Ishikawa (cell line): ENCODE measurements around the gene STK32A.

Source experiments
- CEBPB ChIP-seq: IDR thresholded peaks from 2 replicates; pipeline ENCODE4 v1.6.1; 2012
- CREB1 ChIP-seq: IDR thresholded peaks from 2 replicates; pipeline ENCODE4 v1.6.1; 2012; ENCODE audit warnings: low read depth
- EGR1 ChIP-seq: IDR thresholded peaks from 2 replicates; pipeline ENCODE4 v1.6.1; 2012
- EP300 ChIP-seq: IDR thresholded peaks from 2 replicates; pipeline ENCODE4 v1.6.1; 2012; ENCODE audit warnings: borderline replicate concordance
- FOXM1 ChIP-seq: IDR thresholded peaks from 2 replicates; pipeline ENCODE4 v1.6.1; 2012; ENCODE audit warnings: low read depth, borderline replicate concordance
- MAX ChIP-seq: IDR thresholded peaks from 2 replicates; pipeline ENCODE4 v1.6.1; 2012
- NFIC ChIP-seq: IDR thresholded peaks from 2 replicates; pipeline ENCODE4 v1.6.1; 2012
- RAD21 ChIP-seq: IDR thresholded peaks from 2 replicates; pipeline ENCODE4 v1.6.1; 2012; ENCODE audit warnings: low read depth
- TAF1 ChIP-seq: IDR thresholded peaks from 2 replicates; pipeline ENCODE4 v1.6.1; 2012; ENCODE audit warnings: low read depth, mild to moderate bottlenecking
- TCF12 ChIP-seq: IDR thresholded peaks from 2 replicates; pipeline ENCODE4 v1.6.1; 2012; ENCODE audit warnings: low read depth
- TEAD4 ChIP-seq: IDR thresholded peaks from 2 replicates; pipeline ENCODE4 v1.6.1; 2012
- YY1 ChIP-seq: IDR thresholded peaks from 2 replicates; pipeline ENCODE4 v1.6.1; 2012; ENCODE audit warnings: low read depth
- ZBTB7A ChIP-seq: IDR thresholded peaks from 2 replicates; pipeline ENCODE4 v1.6.1; 2012; ENCODE audit warnings: low read depth
- TF ChIP-seq, protein P1 (sequence below): IDR thresholded peaks from 2 replicates; pipeline ENCODE4 v1.6.1; 2012
- TF ChIP-seq, protein P2 (sequence below): IDR thresholded peaks from 2 replicates; pipeline ENCODE4 v1.6.1; 2012; ENCODE audit warnings: low read depth, mild to moderate bottlenecking

The STK32A gene

GRCh38 chr5:147336876-147337275 is 102.0 kb downstream of the STK32A start:
- TF ChIP-seq RAD21 (no peak), TEAD4 (no peak), TAF1 (no peak), EP300 (no peak), CREB1 (no peak), EGR1 (no peak), CEBPB (no peak), FOXM1 (no peak), YY1 (no peak), TCF12 (no peak), MAX (no peak), ZBTB7A (no peak), NFIC (no peak)
- TF ChIP-seq, protein P1, sequence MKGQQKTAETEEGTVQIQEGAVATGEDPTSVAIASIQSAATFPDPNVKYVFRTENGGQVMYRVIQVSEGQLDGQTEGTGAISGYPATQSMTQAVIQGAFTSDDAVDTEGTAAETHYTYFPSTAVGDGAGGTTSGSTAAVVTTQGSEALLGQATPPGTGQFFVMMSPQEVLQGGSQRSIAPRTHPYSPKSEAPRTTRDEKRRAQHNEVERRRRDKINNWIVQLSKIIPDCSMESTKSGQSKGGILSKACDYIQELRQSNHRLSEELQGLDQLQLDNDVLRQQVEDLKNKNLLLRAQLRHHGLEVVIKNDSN = no peak
- TF ChIP-seq, protein P2, sequence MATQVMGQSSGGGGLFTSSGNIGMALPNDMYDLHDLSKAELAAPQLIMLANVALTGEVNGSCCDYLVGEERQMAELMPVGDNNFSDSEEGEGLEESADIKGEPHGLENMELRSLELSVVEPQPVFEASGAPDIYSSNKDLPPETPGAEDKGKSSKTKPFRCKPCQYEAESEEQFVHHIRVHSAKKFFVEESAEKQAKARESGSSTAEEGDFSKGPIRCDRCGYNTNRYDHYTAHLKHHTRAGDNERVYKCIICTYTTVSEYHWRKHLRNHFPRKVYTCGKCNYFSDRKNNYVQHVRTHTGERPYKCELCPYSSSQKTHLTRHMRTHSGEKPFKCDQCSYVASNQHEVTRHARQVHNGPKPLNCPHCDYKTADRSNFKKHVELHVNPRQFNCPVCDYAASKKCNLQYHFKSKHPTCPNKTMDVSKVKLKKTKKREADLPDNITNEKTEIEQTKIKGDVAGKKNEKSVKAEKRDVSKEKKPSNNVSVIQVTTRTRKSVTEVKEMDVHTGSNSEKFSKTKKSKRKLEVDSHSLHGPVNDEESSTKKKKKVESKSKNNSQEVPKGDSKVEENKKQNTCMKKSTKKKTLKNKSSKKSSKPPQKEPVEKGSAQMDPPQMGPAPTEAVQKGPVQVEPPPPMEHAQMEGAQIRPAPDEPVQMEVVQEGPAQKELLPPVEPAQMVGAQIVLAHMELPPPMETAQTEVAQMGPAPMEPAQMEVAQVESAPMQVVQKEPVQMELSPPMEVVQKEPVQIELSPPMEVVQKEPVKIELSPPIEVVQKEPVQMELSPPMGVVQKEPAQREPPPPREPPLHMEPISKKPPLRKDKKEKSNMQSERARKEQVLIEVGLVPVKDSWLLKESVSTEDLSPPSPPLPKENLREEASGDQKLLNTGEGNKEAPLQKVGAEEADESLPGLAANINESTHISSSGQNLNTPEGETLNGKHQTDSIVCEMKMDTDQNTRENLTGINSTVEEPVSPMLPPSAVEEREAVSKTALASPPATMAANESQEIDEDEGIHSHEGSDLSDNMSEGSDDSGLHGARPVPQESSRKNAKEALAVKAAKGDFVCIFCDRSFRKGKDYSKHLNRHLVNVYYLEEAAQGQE = no peak

GRCh38 chr5:147339313-147339712 is 104.5 kb downstream of the STK32A start:
- TF ChIP-seq EGR1 = no peak
- no peak for TF ChIP-seq TAF1
- TF ChIP-seq, protein P2 = no peak
- TF ChIP-seq, protein P1 = no peak
- TF ChIP-seq RAD21 = no peak; the same call in 1 of the 2 replicates
- no peak for TF ChIP-seq TEAD4
- no peak for TF ChIP-seq EP300
- TF ChIP-seq ZBTB7A = no peak
- TF ChIP-seq CREB1 = no peak

GRCh38 chr5:147340941-147341340 is 106.1 kb downstream of the STK32A start:
- TF ChIP-seq YY1 (no peak), EGR1 (no peak), CREB1 (no peak), TAF1 (no peak), TCF12 (no peak), CEBPB (no peak), EP300 (no peak), FOXM1 (no peak), RAD21 (no peak), ZBTB7A (no peak), NFIC (no peak), MAX (no peak), TEAD4 (no peak)
- TF ChIP-seq, protein P2 = no peak
- TF ChIP-seq, protein P1 = no peak

DNA sequence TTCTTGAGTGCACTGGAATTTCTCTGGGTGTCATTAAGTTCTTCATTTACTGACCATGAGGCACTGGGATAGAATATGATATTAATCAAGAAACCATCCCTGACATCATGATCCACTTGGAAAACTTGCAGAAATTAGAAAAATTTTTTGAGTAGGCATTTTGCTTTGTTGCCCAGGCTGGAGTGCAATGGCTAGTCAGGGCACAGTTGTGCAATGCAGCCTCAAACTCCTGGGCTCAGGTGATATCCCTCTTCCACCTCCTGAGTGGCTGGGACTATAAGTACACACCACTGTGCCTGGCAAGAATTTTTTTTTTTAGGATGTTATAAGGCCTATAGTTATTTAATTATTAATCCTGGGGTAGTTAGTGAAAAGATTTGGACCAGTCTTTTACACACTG is 106.5 kb downstream of the STK32A start:
- TF ChIP-seq EGR1 = no peak
- no peak for TF ChIP-seq TAF1
- no peak for TF ChIP-seq FOXM1
- TF ChIP-seq, protein P2 = no peak
- no peak for TF ChIP-seq CREB1
- no peak for TF ChIP-seq TEAD4
- no peak for TF ChIP-seq EP300
- TF ChIP-seq YY1 = no peak
- no peak for TF ChIP-seq CEBPB
- TF ChIP-seq TCF12 = no peak
- no peak for TF ChIP-seq RAD21
- no peak for TF ChIP-seq MAX
- TF ChIP-seq, protein P1 = no peak
- no peak for TF ChIP-seq ZBTB7A
- TF ChIP-seq NFIC = no peak
